ENCODE measurements around the gene CTBP1. TPM values are rescaled to one million over a fixed set of nuclear protein-coding genes. Genes with fewer than 3 reads are reported as not detected.
A peak's percentile ranks its signal among the peaks of the same experiment; 100 is the strongest.

The CTBP1 gene
- total and polyA plus RNA-seq, 2 of the 8 experiments (the other 6 are each of a cell fraction or from before 2014, with no cell fraction given), result 128 to 185 TPM

DNA sequence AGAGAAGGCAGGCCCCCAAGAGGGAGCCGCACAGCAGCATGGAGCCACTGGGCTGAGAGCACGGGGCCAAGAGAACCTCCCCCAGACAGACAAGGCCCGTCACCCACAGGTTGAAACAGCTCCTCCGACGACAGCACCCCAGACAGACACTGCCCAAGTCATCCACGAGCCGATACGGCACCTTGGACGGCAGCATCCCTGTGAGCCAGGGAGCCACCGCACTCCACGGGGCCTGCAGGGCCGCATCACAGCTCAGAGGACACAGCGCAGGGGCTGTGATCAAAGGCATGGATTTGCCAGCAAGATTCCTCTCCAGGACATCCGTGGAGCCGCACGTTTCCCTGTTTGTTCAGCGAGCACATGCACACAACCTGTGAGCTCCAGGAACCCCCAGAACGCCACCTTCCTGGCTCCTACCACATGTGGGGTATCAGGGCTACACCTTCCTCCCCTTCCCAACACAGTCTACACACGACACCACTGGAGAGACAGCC is 3.9 kb downstream of the CTBP1 start:
- H3K27ac ChIP-seq (ENCODE audit: low read depth, low read length), result no peak overlapping the region
- CTCF ChIA-PET (ENCODE audit: partially characterized antibody), result interaction anchor here (1.1 to 2.2 kb wide), 5 partner anchors 11 to 114 kb away, joined by 3 to 8 read pairs (median 3); no protein-coding TSS in a partner anchor
- no peak for TF ChIP-seq HDAC2 (IDR thresholded peaks at IDR 0.05; ENCODE audit: borderline replicate concordance in 1 of 2, low read depth in 2 of 2, low read length in 2 of 2)
- TF ChIP-seq TEAD4 (IDR thresholded peaks at IDR 0.05; ENCODE audit: low read depth, low read length), result no peak
- TF ChIP-seq CTBP2 (IDR thresholded peaks at IDR 0.05; ENCODE audit: borderline replicate concordance, insufficient read depth, insufficient read length, low read length), result no peak
- TF ChIP-seq CEBPB (IDR thresholded peaks at IDR 0.05; ENCODE audit: low read depth, low read length), result no peak
- no peak for TF ChIP-seq GTF2F1 (IDR thresholded peaks at IDR 0.05; ENCODE audit: borderline replicate concordance, low read depth, low read length)
- TF ChIP-seq BRCA1 (IDR thresholded peaks at IDR 0.05; ENCODE audit: low read depth, low read length), result no peak
- TF ChIP-seq SP1 (IDR thresholded peaks at IDR 0.05; ENCODE audit: low read depth, low read length), result no peak
- TF ChIP-seq HDAC6 (IDR thresholded peaks at IDR 0.05; ENCODE audit: low read depth, low read length), result no peak
- TF ChIP-seq TAF7 (optimal IDR thresholded peaks at IDR 0.05; ENCODE audit: borderline replicate concordance, low read depth, low read length), result no peak
- no peak for TF ChIP-seq SP4 (IDR thresholded peaks at IDR 0.05; ENCODE audit: low read length)
- no peak for TF ChIP-seq KDM1A (IDR thresholded peaks at IDR 0.05; ENCODE audit: borderline replicate concordance, low read length)
- no peak for TF ChIP-seq JUN (IDR thresholded peaks at IDR 0.05; ENCODE audit: low read depth, low read length)
- TF ChIP-seq, protein P1, sequence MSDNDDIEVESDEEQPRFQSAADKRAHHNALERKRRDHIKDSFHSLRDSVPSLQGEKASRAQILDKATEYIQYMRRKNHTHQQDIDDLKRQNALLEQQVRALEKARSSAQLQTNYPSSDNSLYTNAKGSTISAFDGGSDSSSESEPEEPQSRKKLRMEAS (IDR thresholded peaks at IDR 0.05), result no peak

More for the DNA sequence above, 3.9 kb downstream of the CTBP1 start:
- Histone ChIP-seq H2BK12ac (ENCODE audit: low read depth, low read length) (0 out of 2 replicates have a peak overlapping the region, but pooled peaks have one; percentile 3), H3K4me1 (replicated peaks in 1 of 4; ENCODE audit: control insufficient read depth in 3 of 4, insufficient read depth in 4 of 4, low read length in 3 of 4) (peaks cover 0 to 16% (median 10%) of the 10 kb centered on the region in 4 experiments; a peak in 5 of 7 replicates), H3K23ac (ENCODE audit: insufficient read length) (no peak overlapping the region), H4K20me1 (replicated peaks in 1 of 2; ENCODE audit: control insufficient read depth in 1 of 2, insufficient read depth in 2 of 2, low read length in 2 of 2) (peaks cover 23 to 44% of the 10 kb centered on the region in 2 experiments), H3K18ac (ENCODE audit: extremely low read depth, low read length) (no peak overlapping the region), H3K36me3 (ENCODE audit: control insufficient read depth in 2 of 4, insufficient read depth in 4 of 4, low read length in 3 of 4) (peaks cover 0 to 13% (median 6%) of the 10 kb centered on the region in 4 experiments; a peak in 4 of 8 replicates), H3K14ac (ENCODE audit: insufficient read length) (no peak overlapping the region), H2BK120ac (replicated peaks; ENCODE audit: low read depth, low read length) (no peak overlapping the region), H3K23me2 (ENCODE audit: low read depth, low read length) (peaks cover 10% of the 10 kb centered on the region; the same call in 1 of the 2 replicates), H2BK5ac (ENCODE audit: low read depth, low read length) (0 out of 2 replicates have a peak overlapping the region, but pooled peaks have one; percentile 35), H3K4me2 (ENCODE audit: insufficient read depth in 1 of 2, low read depth in 2 of 2, low read length in 2 of 2) (0 out of 4 replicates have a peak overlapping the region, but pooled peaks of 1 of the 2 experiments have one; percentile 2), H3K4me3 (ENCODE audit: extremely low read depth in 1 of 4, insufficient read depth in 2 of 4, low read depth in 3 of 4, low read length in 4 of 4) (no peak overlapping the region), H4K91ac (replicated peaks; ENCODE audit: insufficient read length, low read length) (no peak overlapping the region), H3K4ac (replicated peaks; ENCODE audit: insufficient read length, low read depth, low read length) (no peak overlapping the region), H3K9ac (replicated peaks in 1 of 4; ENCODE audit: extremely low read depth in 1 of 4, low read depth in 3 of 4, low read length in 3 of 4) (no peak overlapping the region), H3K79me2 (ENCODE audit: control insufficient read depth in 1 of 2, insufficient read depth in 2 of 2, low read length in 2 of 2) (peaks cover 48 to 70% of the 10 kb centered on the region in 2 experiments), H3K27me3 (replicated peaks in 1 of 4; ENCODE audit: control insufficient read depth in 3 of 4, extremely low read depth in 1 of 4, insufficient read depth in 3 of 4, low read length in 3 of 4) (no peaks in the 10 kb centered on the region; a peak in 1 of 7 replicates), H4K5ac (ENCODE audit: insufficient read length, low read depth, low read length) (no peak overlapping the region), H2AFZ (ENCODE audit: low read length) (no peak overlapping the region), H2BK20ac (ENCODE audit: low read length) (no peak overlapping the region), H3K79me1 (ENCODE audit: low read depth, low read length) (peaks cover 25% of the 10 kb centered on the region; the same call in 1 of the 2 replicates), H3K56ac (replicated peaks; ENCODE audit: insufficient read length, low read depth, low read length) (no peak overlapping the region), H2BK15ac (ENCODE audit: low read length) (no peak overlapping the region), H2AK5ac (ENCODE audit: low read depth, low read length) (no peak overlapping the region), H4K8ac (ENCODE audit: extremely low read depth, insufficient read depth, low read length) (no peak overlapping the region), H3K9me3 (ENCODE audit: insufficient read depth in 2 of 2, low read depth in 1 of 2, low read length in 1 of 2) (peaks cover 0 to under 1% of the 10 kb centered on the region in 2 experiments; a peak in 1 of 4 replicates)
- WGBS, 2 experiments (ENCODE audit: extremely low coverage in 1 of 2, insufficient coverage in 1 of 2, insufficient read length in 1 of 2, insufficient replicate concordance in 2 of 2, low coverage in 1 of 2, low lambda C conversion rate in 2 of 2, missing lambda C conversion rate in 1 of 2), result 94% methylated on average over 19 of the region's 19 CpGs; no CpG with 5 or more reads in 1 of the 2 experiments
- no peak for FAIRE-seq
- DNase-seq (ENCODE audit: low read depth in 1 of 2, low spot score in 2 of 2), result no peak
- POLR2A ChIA-PET (ENCODE audit: partially characterized antibody), result interaction anchor here (0.6 to 1.7 kb wide), 3 partner anchors 9 to 110 kb away, joined by 3 to 4 read pairs (median 3); no protein-coding TSS in a partner anchor
